ENCODE results near the gene ALG1.
"Not testable (repeated sequence)": the region's sequence is repeated elsewhere in the genome, so short reads cannot be mapped to it uniquely, and the experiment has no call there.

ALG1 gene

GRCh38 chr16:5072334-5073278, 963 bp downstream of the ALG1 start:
- no peak for TF ChIP-seq CTCF (IDR thresholded peaks at IDR 0.05; ENCODE audit: borderline replicate concordance, insufficient read depth, low read depth, low read length)
- peak overlapping the region; percentile 68 for H3K4me3 ChIP-seq (ENCODE audit: low read depth, low read length)

DNA sequence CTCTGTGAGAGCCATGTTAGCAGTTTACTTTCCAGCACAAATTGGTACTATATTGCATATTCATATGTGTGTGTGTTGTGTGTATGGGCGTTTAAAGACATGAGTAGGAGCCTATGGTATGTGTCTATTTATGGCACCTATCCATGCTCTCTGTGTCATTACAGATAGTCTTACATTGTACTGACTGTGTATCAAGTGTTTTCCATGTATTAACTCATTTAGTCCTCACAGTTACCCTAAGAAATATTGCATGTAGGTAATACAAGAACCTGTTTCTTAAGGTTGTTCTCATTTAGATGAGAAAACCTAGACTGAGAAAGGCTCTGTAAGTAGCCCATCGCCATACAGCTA, 1.6 kb downstream of the ALG1 start:
- H3K4me3 ChIP-seq (ENCODE audit: low read depth, low read length), result no peak overlapping the region
- TF ChIP-seq CTCF (IDR thresholded peaks at IDR 0.05; ENCODE audit: borderline replicate concordance, insufficient read depth, low read depth, low read length), result no peak

DNA sequence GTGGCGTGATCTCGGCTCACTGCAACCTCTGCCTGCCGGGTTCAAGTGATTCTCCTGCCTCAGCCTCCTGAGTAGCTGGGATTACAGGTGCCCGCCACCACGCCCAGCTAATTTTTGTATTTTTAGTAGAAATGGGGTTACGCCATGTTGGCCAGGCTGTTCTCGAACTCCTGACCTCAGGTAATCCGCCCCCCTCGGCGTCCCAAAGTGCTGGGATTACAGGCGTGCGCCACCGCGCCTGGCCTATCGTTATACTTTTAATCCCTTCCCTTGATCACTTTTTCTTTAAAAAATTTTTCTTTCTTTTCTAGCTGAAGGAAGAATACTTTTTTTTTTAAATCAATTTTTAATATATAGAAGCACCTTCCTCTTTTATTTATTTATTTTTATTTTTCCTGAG, 2.1 kb downstream of the ALG1 start:
- H3K4me3 ChIP-seq (ENCODE audit: low read depth, low read length), result not testable (repeated sequence)

DNA sequence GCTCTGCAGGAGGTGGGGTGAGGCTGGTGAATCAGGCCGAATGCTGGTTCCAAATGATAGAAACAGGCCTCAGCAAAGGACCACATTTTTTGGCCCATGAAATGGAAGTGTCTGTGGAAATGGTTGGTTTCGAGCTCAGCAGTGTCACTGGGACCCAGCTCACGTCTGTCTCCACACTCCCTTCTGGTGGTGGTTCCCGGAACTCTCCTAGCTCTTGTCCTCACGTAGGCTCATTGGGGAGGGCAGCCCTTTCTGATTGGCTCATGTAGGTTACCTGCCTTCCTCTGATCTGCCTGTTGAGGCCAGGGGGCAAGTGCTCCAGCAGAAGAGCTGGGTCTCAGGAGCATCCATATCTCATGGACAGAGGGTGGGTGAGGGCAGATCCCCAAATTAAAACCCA, 4.0 kb downstream of the ALG1 start:
- H3K4me3 ChIP-seq (ENCODE audit: low read depth, low read length), result no peak overlapping the region
- no peak for TF ChIP-seq CTCF (IDR thresholded peaks at IDR 0.05; ENCODE audit: borderline replicate concordance, insufficient read depth, low read depth, low read length)

DNA sequence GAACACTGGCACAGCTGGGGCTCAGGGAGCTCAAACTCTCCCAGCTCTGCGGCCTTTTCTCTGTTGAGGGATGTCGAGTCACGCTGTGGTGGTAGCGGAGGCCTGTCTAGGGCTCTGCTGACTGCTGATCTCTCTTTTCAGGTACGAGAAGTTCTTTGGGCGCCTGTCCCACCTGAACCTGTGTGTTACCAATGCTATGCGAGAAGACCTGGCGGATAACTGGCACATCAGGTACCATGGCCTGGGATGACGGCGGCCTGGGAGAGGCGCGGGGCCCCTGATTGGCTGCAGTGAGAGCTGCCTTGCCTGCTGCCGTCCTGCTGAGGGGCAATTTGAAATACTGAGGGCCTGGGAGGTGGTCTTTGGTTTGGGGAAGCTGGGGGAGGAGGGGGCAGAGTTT, 5.7 kb downstream of the ALG1 start:
- H3K4me3 ChIP-seq (ENCODE audit: low read depth, low read length), result no peak overlapping the region
- TF ChIP-seq CTCF (IDR thresholded peaks at IDR 0.05; ENCODE audit: borderline replicate concordance, insufficient read depth, low read depth, low read length), result no peak

GRCh38 chr16:5078626-5079025, 7.0 kb downstream of the ALG1 start:
- H3K4me3 ChIP-seq (ENCODE audit: low read depth, low read length), result no peak overlapping the region
- TF ChIP-seq CTCF (IDR thresholded peaks at IDR 0.05; ENCODE audit: borderline replicate concordance, insufficient read depth, low read depth, low read length), result no peak

GRCh38 chr16:5080461-5080860, 8.8 kb downstream of the ALG1 start:
- not testable (repeated sequence) for H3K4me3 ChIP-seq (ENCODE audit: low read depth, low read length)

DNA sequence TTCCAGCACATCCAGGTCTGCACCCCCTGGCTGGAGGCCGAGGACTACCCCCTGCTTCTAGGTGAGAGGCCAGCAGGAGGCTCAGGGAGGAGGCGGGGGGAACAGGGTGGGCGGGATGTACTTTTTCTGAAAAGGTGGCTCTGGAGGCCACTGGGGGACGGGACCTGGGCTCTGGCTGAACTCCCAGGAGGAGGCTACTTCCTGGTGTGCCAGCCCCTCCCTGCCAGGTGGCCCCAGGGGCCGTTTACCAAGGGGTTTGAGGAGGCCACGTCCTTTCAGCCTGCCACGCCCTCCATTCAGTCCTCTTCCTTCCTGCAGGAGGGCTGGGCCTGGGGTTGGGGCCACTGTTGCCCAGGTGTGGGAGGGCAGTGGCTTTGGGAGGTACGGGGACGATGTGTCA, 9.4 kb downstream of the ALG1 start:
- H3K4me3 ChIP-seq (ENCODE audit: low read depth, low read length), result not testable (repeated sequence)

DNA sequence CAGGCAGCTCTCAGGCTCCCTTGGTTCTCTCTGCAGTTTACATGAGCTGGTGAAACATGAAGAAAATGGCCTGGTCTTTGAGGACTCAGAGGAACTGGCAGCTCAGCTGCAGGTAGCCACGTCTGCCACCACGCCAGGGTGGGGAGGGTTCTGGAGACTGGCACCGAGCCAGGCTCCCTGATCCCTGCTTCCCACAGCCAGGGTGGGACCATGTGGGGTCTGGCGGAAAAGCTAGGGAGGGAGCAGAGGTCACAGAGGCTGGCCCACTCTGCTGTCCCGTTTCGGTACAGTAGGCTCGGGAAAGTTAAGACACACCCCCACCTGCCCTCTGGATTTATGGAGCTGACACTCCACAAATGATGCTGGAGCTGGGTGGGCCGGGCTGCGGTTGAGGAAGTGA, 12.0 kb downstream of the ALG1 start:
- H3K4me3 ChIP-seq (ENCODE audit: low read depth, low read length), result not testable (repeated sequence)

- H3K4me3 ChIP-seq (ENCODE audit: low read depth, low read length), result not testable (repeated sequence)
Observed at GRCh38 chr16:5084099-5084731, 12.6 kb downstream of the ALG1 start.
